ENCODE data around the gene TBCE. TPM values are rescaled to one million over a fixed set of nuclear protein-coding genes. Genes with fewer than 3 reads are reported as not detected.

TBCE gene
- total and polyA plus RNA-seq, 7 donors: 20.6 to 41.5 (median 26.8) TPM

DNA sequence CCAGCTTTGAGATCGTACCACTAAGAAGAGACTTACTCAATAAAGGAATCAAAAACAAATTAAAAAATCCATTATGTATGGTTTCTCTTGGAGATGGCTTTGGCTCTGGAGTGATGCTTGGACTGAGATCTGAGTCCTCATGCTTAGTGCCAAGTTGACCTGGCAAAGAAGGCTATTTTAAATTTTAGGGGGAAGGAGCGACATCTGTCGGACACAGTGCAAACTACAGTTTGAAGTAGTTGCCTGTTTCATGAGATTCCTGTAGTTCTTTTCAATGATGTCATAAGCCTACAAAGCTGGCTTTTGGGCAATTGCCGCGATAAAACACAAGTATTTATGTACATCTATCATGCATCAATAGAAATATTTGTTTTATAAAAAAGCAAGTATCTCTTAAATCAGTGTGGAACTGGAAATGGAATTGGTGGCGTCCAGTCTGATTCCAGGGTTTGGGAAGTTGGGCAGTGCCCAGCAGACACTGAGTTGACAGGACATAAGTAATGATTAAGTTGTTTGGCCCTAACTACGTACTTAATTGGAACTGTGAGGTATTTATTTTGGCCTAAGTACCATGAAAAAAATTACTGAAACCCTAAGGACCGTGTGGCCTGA lies 50.0 kb downstream of the TBCE start:
- Histone ChIP-seq H3K36me3 (ENCODE audit: insufficient read depth in 1 of 2, low read depth in 1 of 2) (peaks cover 2 to 22% of the 10 kb centered on the region in 2 donors), H3K27me3 (ENCODE audit: insufficient read depth in 3 of 3, low read length in 2 of 3) (no peaks in the 10 kb centered on the region), H3K9me3 (no peaks in the 10 kb centered on the region), H3K4me1 (no peaks in the 10 kb centered on the region), H3K4me3 (no peak overlapping the region), H3K27ac (no peak overlapping the region)
- WGBS, 3 donors: 32 to 39% (median 37%) methylated on average over 8 of the region's 8 CpGs
- intact Hi-C loops (cut with DNase I): loop anchor here (1.0 to 10.0 kb wide), 4 partner anchors 52 to 315 kb away; partner anchors contain the start of gene TBCE (in 1 of the 2)
- ATAC-seq (peak; percentile 72 to 84 (median 80)), DNase-seq (peak in 1 of 2 donors; percentile 22)
- TF ChIP-seq, protein P1, sequence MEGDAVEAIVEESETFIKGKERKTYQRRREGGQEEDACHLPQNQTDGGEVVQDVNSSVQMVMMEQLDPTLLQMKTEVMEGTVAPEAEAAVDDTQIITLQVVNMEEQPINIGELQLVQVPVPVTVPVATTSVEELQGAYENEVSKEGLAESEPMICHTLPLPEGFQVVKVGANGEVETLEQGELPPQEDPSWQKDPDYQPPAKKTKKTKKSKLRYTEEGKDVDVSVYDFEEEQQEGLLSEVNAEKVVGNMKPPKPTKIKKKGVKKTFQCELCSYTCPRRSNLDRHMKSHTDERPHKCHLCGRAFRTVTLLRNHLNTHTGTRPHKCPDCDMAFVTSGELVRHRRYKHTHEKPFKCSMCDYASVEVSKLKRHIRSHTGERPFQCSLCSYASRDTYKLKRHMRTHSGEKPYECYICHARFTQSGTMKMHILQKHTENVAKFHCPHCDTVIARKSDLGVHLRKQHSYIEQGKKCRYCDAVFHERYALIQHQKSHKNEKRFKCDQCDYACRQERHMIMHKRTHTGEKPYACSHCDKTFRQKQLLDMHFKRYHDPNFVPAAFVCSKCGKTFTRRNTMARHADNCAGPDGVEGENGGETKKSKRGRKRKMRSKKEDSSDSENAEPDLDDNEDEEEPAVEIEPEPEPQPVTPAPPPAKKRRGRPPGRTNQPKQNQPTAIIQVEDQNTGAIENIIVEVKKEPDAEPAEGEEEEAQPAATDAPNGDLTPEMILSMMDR (IDR thresholded peaks at IDR 0.05): peak; percentile 88

DNA sequence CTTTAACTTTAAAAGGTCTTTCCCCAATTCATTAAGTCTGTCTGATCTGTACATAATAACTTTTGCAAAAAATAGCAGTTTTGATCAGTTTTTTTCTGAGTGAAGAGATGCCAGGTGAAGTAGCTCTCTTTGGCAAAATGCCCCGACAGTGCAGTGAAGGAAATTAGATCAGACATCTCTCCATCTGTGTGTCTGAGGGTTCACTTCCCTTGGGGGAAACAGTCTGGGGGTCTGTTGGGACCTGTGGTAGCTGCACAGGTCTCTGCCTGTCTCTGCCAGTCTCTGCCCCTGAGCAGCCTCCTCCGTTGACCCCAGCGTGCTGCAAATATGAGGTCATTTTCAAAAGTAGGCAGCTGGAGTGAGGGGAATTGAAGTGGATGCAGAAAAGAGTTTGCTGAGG lies 54.5 kb downstream of the TBCE start:
- 30 to 49% (median 41%) methylated on average over 3 of the region's 3 CpGs for WGBS, 3 donors
- DNase-seq: no peak
- TF ChIP-seq, protein P1 (IDR thresholded peaks at IDR 0.05): no peak
- no peak overlapping the region for H3K27ac ChIP-seq
- no peaks in the 10 kb centered on the region for H3K9me3 ChIP-seq
- intact Hi-C loops (cut with DNase I): no loop called here
- no peaks in the 10 kb centered on the region for H3K27me3 ChIP-seq (ENCODE audit: insufficient read depth in 3 of 3, low read length in 2 of 3)
- peaks cover 8% of the 10 kb centered on the region for H3K4me1 ChIP-seq
- H3K4me3 ChIP-seq: no peak overlapping the region
- peaks cover 2 to 8% of the 10 kb centered on the region in 2 donors for H3K36me3 ChIP-seq (ENCODE audit: insufficient read depth in 1 of 2, low read depth in 1 of 2)
- no peak for ATAC-seq

DNA sequence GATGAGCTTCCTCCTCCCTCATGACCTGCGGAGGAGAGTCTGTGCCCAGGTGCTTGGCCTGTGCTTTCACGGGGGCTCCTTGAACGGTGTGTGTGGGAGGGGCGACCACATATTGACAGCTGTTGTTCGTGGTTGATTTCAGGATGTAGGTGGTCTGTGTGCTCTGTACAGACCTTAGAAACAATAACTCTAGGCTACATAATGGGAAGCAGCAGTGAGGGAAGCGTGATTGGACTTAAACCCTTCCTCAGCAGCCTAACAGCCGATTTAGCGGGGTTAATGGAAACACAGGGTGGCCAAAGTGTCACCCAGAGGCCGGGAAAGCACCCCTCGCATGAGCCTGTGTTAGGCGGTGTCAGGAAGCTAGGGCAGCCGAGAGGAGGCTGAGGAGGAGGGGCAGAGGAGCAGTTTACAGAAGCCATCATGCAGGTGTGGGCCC lies 56.0 kb downstream of the TBCE start:
- ATAC-seq (peak in 1 of 4 donors; percentile 25), DNase-seq (no peak)
- H3K4me3 ChIP-seq: no peak overlapping the region
- peaks cover 0 to 13% of the 10 kb centered on the region in 2 donors for H3K36me3 ChIP-seq (ENCODE audit: insufficient read depth in 1 of 2, low read depth in 1 of 2)
- H3K27ac ChIP-seq: no peak overlapping the region
- TF ChIP-seq, protein P1 (IDR thresholded peaks at IDR 0.05): no peak
- no peaks in the 10 kb centered on the region for H3K27me3 ChIP-seq (ENCODE audit: insufficient read depth in 3 of 3, low read length in 2 of 3)
- H3K9me3 ChIP-seq: no peaks in the 10 kb centered on the region
- intact Hi-C loops (cut with DNase I): no loop called here
- H3K4me1 ChIP-seq: peaks cover 8% of the 10 kb centered on the region
- WGBS, 3 donors: 58 to 67% (median 61%) methylated on average over 12 of the region's 12 CpGs

DNA sequence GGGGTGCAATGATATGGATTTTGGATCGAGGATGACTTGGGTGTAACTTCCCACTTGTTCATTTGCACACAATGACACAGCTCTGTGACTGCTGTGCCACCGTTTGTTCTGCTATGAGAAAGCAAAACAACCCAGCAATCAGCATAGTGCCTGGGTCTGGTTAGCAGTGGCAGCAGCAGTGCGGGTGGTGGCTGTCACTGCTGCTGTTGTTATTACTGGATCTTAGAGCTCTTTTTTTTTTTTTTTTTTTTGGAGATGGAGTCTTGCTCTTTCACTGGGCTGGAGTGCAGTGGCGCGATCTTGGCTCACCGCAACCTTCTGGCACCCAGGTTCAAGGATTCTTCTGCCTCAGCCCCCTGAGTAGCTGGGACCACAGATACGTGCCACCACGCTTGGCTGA lies 56.9 kb downstream of the TBCE start:
- DNase-seq (no peak), ATAC-seq (no peak)
- H3K27me3 ChIP-seq (ENCODE audit: insufficient read depth in 3 of 3, low read length in 2 of 3): no peaks in the 10 kb centered on the region
- 83 to 87% (median 86%) methylated on average over 8 of the region's 8 CpGs for WGBS, 3 donors
- H3K4me3 ChIP-seq: no peak overlapping the region
- TF ChIP-seq, protein P1 (IDR thresholded peaks at IDR 0.05): no peak
- peaks cover 0 to 13% of the 10 kb centered on the region in 2 donors for H3K36me3 ChIP-seq (ENCODE audit: insufficient read depth in 1 of 2, low read depth in 1 of 2)
- intact Hi-C loops (cut with DNase I): no loop called here
- H3K4me1 ChIP-seq: peaks cover 8% of the 10 kb centered on the region
- no peak overlapping the region for H3K27ac ChIP-seq
- H3K9me3 ChIP-seq: no peaks in the 10 kb centered on the region

DNA sequence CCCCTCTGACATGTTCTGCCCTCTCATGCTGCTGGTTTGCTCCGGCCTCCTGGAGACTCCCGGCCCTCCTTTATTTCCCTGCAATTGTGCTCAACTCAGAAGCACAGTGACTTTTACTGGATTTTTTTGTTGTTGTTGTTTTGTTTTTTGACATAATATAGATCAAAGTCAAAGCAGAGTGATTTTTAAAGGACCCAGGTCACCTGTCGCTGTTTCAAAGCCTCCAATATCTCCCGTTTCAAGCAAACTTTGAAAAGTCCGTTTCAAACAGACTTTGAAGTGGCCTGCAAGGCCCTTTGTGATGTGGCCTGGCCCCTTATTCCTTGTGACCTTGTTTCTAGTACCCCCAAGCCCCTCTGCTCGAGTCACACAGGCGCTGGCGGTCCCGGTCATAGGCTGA lies 58.1 kb downstream of the TBCE start:
- ATAC-seq (no peak), DNase-seq (no peak)
- H3K27me3 ChIP-seq (ENCODE audit: insufficient read depth in 3 of 3, low read length in 2 of 3): no peaks in the 10 kb centered on the region
- peaks cover 0 to 8% of the 10 kb centered on the region in 2 donors for H3K36me3 ChIP-seq (ENCODE audit: insufficient read depth in 1 of 2, low read depth in 1 of 2)
- H3K9me3 ChIP-seq: no peaks in the 10 kb centered on the region
- no peak overlapping the region for H3K4me3 ChIP-seq
- intact Hi-C loops (cut with DNase I): no loop called here
- no peak overlapping the region for H3K27ac ChIP-seq
- WGBS, 3 donors: 91 to 97% (median 92%) methylated on average over 9 of the region's 9 CpGs
- peaks cover 8% of the 10 kb centered on the region for H3K4me1 ChIP-seq
- TF ChIP-seq, protein P1 (IDR thresholded peaks at IDR 0.05): no peak
